Vagina (tissue), 2 donors: ENCODE results near the gene MBNL2. TPM values are rescaled to one million over a fixed set of nuclear protein-coding genes. Genes with fewer than 3 reads are reported as not detected.

ENCODE experiments used
- DNase-seq, 2 donors: peaks; one replicate each; pipeline ENCODE4 v3.0.0-alpha.2; 2017; ENCODE audit errors: extremely low spot score in 2 of 2
- H3K27ac ChIP-seq: fragments of 200-600 bp; sonication (generic); one replicate; pipeline ENCODE4 v1.5.1; 2019
- H3K27me3 ChIP-seq: fragments of 200-600 bp; sonication (generic); one replicate; pipeline ENCODE4 v1.5.1; 2019
- H3K36me3 ChIP-seq, 2 donors: fragments of 200-600 bp; sonication (generic); one replicate each; pipeline ENCODE4 v1.5.1; 2017 to 2019
- H3K4me1 ChIP-seq: fragments of 200-600 bp; sonication (generic); one replicate; pipeline ENCODE4 v1.5.1; 2019
- H3K4me3 ChIP-seq, 2 donors: fragments of 200-600 bp; sonication (generic); 1 replicate in 1 of 2; 2 replicates in 1 of 2; pipeline ENCODE4 v1.5.1; 2016 to 2019
- H3K9me3 ChIP-seq: fragments of 200-600 bp; sonication (generic); one replicate; pipeline ENCODE4 v1.5.1; 2019
- CTCF ChIP-seq, 3 experiments: fragments of 450-650 bp in 2 of 3; fragments of 200-600 bp in 1 of 3; sonication (generic) in 1 of 3; IDR thresholded peaks; one replicate each; pipeline ENCODE4 v1.5.1; 2017 to 2019; ENCODE audit warnings: antibody characterized with exemption in 3 of 3, mild to moderate bottlenecking in 2 of 3, moderate library complexity in 2 of 3
- POLR2A ChIP-seq, 2 donors: fragments of 450-650 bp; IDR thresholded peaks; one replicate each; pipeline ENCODE4 v1.6.1; 2017; ENCODE audit warnings: antibody characterized with exemption in 2 of 2, mild to moderate bottlenecking in 2 of 2, moderate library complexity in 2 of 2
- POLR2AphosphoS5 ChIP-seq, 2 donors: sonication (generic); formaldehyde crosslinking; IDR thresholded peaks; one replicate each; pipeline ENCODE4 v1.9.0; 2017; ENCODE audit warnings: antibody characterized with exemption in 2 of 2, mild to moderate bottlenecking in 2 of 2, low read depth in 1 of 2; ENCODE audit not compliant: insufficient read depth in 1 of 2
- intact Hi-C: fragments of 100-400 bp; cut with DNase I; formaldehyde crosslinking; loops from one replicate; pipeline ENCODE4 v1.15.1; 2023
- total RNA-seq: library from RNA; depleted of rRNA; stranded (reverse); fragments of >200 nt; gene quantifications from one replicate; pipeline ENCODE4 v1.2.3, GENCODE V29; 2016

MBNL2 gene
- total RNA-seq, 1 donor from 2014 or later: 63.1 TPM

DNA sequence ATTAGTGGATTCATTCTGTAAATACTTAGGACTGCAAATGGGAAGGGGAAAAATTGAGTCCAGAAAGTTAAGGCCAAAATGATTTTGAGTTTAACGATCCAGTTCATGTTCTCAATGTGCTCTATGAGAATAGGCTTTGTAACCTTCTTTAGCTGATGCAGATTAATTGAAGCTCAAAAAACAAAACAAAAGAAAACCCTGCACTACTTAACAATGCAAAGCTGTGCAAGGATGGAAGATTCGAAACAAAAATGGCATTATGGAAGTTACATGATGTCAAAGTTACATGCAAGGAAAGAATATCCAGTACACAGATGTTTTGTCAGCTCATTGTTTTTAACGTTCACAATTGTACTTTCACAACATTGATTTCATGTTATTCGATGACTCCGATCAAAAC, 132.7 kb downstream of the MBNL2 start:
- DNase-seq: no peak
- Histone ChIP-seq H3K9me3 (no peaks in the 10 kb centered on the region), H3K4me1 (peaks cover 7% of the 10 kb centered on the region), H3K27me3 (no peaks in the 10 kb centered on the region), H3K4me3 (no peak overlapping the region), H3K36me3 (peaks cover 0 to 25% of the 10 kb centered on the region in 2 donors), H3K27ac (no peak overlapping the region)
- TF ChIP-seq POLR2A (IDR thresholded peaks at IDR 0.05): no peak
- no peak for TF ChIP-seq CTCF (IDR thresholded peaks at IDR 0.05)
- TF ChIP-seq POLR2AphosphoS5 (IDR thresholded peaks at IDR 0.05; ENCODE audit: insufficient read depth in 1 of 2, low read depth in 1 of 2): no peak
- intact Hi-C loops: loop anchor here (5.0 kb wide), 1 partner anchor 243 kb away; no protein-coding TSS in a partner anchor

- H3K4me1 ChIP-seq: peaks cover 7% of the 10 kb centered on the region
- DNase-seq: no peak
- peaks cover 0 to 11% of the 10 kb centered on the region in 2 donors for H3K36me3 ChIP-seq
- intact Hi-C loops: loop anchor here (5.0 kb wide), 1 partner anchor 244 kb away; no protein-coding TSS in a partner anchor
- no peak for TF ChIP-seq CTCF (IDR thresholded peaks at IDR 0.05)
- TF ChIP-seq POLR2AphosphoS5 (IDR thresholded peaks at IDR 0.05; ENCODE audit: insufficient read depth in 1 of 2, low read depth in 1 of 2): no peak
- no peak for TF ChIP-seq POLR2A (IDR thresholded peaks at IDR 0.05)
- H3K27me3 ChIP-seq: no peaks in the 10 kb centered on the region
- H3K27ac ChIP-seq: no peak overlapping the region
- H3K4me3 ChIP-seq: no peak overlapping the region
- no peaks in the 10 kb centered on the region for H3K9me3 ChIP-seq
These were observed 134.5 kb downstream of the MBNL2 start for GRCh38 chr13:97356592-97356991.

DNA sequence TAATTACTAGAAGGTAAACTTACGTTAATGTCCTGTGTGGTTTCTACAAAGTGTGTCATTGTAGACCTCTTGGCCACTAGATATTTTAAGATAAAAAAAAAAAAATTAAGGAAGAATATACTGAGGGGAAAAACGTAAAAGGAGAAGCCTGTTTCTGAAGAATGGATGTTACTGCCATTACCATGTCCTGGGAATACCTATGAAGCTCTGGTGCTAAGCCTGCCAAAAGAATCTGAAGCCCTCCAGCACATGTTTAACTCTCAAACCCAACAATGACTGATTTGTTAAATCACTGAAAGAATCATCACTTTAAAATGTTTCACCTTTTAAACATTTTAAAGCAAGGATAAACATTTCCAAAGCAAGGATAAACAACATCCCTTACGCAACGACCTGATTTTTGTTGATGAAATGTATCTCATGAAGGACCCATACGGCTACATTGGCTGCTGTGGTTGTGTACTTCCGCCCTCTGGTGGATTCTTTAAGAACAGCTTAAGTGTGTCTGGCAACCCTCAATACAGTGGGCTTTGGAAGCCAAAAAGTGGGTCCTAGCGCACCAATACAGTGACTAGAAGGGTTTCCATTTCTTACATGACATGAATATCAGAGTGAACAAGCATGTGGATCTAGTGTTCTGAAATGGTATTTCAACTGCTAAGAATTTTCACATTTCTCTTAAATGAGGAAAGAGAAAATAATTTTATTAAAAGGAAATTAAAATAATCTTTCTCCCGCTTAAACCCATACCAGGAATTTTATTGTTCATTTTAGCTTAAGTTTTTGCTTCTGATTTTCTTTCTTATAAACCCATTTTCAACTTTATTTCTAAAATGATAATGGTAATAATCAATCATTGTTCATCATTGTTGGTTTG, 137.3 kb downstream of the MBNL2 start:
- DNase-seq: no peak
- intact Hi-C loops: loop anchor here (5.0 to 10.0 kb wide), 2 partner anchors 55 to 247 kb away; no protein-coding TSS in a partner anchor
- no peak overlapping the region for H3K4me3 ChIP-seq
- peak overlapping the region; percentile 56 for H3K27ac ChIP-seq
- TF ChIP-seq POLR2AphosphoS5 (IDR thresholded peaks at IDR 0.05; ENCODE audit: insufficient read depth in 1 of 2, low read depth in 1 of 2): peak in 1 of 2 donors; percentile 80
- peak; percentile 72 to 92 (median 76) for TF ChIP-seq CTCF (IDR thresholded peaks at IDR 0.05)
- no peak for TF ChIP-seq POLR2A (IDR thresholded peaks at IDR 0.05)
- no peaks in the 10 kb centered on the region for H3K9me3 ChIP-seq
- peaks cover 0 to 13% of the 10 kb centered on the region in 2 donors for H3K36me3 ChIP-seq
- peaks cover 7% of the 10 kb centered on the region for H3K4me1 ChIP-seq
- no peaks in the 10 kb centered on the region for H3K27me3 ChIP-seq

DNA sequence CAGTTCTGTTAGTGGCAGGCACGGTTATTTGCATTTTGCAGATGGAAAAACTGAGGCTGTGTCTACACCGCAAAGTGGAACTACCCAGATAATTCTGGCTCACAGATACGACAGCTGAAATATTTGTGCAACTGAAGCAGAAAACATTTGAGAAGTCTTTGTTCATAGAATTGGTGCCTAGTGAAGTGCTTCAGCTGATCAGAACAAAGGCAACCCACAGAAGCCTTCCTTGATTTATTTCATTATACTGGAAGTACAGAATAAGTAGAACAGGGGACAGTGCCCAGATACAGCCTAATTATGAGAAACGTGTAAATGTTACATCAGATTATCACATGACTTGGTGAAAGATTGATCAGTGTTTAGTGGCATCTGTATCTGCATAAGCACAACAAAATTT, 138.5 kb downstream of the MBNL2 start:
- H3K36me3 ChIP-seq: peaks cover 0 to 10% of the 10 kb centered on the region in 2 donors
- no peaks in the 10 kb centered on the region for H3K27me3 ChIP-seq
- H3K4me3 ChIP-seq: no peak overlapping the region
- DNase-seq: no peak
- peaks cover 7% of the 10 kb centered on the region for H3K4me1 ChIP-seq
- no peaks in the 10 kb centered on the region for H3K9me3 ChIP-seq
- H3K27ac ChIP-seq: no peak overlapping the region
- intact Hi-C loops: loop anchor here (10.0 kb wide), 1 partner anchor 54 kb away; no protein-coding TSS in a partner anchor
- TF ChIP-seq CTCF (IDR thresholded peaks at IDR 0.05): no peak
- TF ChIP-seq POLR2A (IDR thresholded peaks at IDR 0.05): no peak
- TF ChIP-seq POLR2AphosphoS5 (IDR thresholded peaks at IDR 0.05; ENCODE audit: insufficient read depth in 1 of 2, low read depth in 1 of 2): no peak

GRCh38 chr13:97364031-97364430, 141.9 kb downstream of the MBNL2 start:
- Histone ChIP-seq H3K4me1 (peaks cover 22% of the 10 kb centered on the region), H3K27me3 (no peaks in the 10 kb centered on the region), H3K4me3 (no peak overlapping the region), H3K36me3 (peaks cover 0 to 13% of the 10 kb centered on the region in 2 donors), H3K9me3 (no peaks in the 10 kb centered on the region), H3K27ac (no peak overlapping the region)
- no peak for DNase-seq
- TF ChIP-seq POLR2AphosphoS5 (IDR thresholded peaks at IDR 0.05; ENCODE audit: insufficient read depth in 1 of 2, low read depth in 1 of 2) (no peak), CTCF (IDR thresholded peaks at IDR 0.05) (no peak), POLR2A (IDR thresholded peaks at IDR 0.05) (no peak)
- intact Hi-C loops: loop anchor here (10.0 kb wide), 1 partner anchor 51 kb away; no protein-coding TSS in a partner anchor
